NCI-H1105 treated with DMSO at 0.1 percent for 48 hours (cell line): ENCODE results near the gene CYFIP2.
"Not testable (repeated sequence)": the region's sequence is repeated elsewhere in the genome, so short reads cannot be mapped to it uniquely, and the experiment has no call there.

ENCODE experiments used
- DNase-seq: peaks from one replicate; lab custom pipeline; 2025; lab: John Stamatoyannopoulos, UW

The CYFIP2 gene

GRCh38 chr5:157265714-157266285 is at the start of gene CYFIP2:
Gene CYFIP2 (plus strand): TSS chr5:157266123. CDS start chr5:157285362, 19,239 bp downstream.
- peak; percentile 55 for DNase-seq

GRCh38 chr5:157216391-157217142 is 49.4 kb upstream of the CYFIP2 start:
- DNase-seq: no peak

GRCh38 chr5:157217289-157218024 is 48.5 kb upstream of the CYFIP2 start:
- no peak for DNase-seq

- DNase-seq: no peak
Observed at GRCh38 chr5:157219491-157220271, 46.2 kb upstream of the CYFIP2 start.

- DNase-seq: no peak
Observed at GRCh38 chr5:157221959-157222358, 44.0 kb upstream of the CYFIP2 start.

GRCh38 chr5:157222506-157223230 is 43.3 kb upstream of the CYFIP2 start:
- no peak for DNase-seq

- DNase-seq: no peak
Observed at GRCh38 chr5:157225469-157226422, 40.2 kb upstream of the CYFIP2 start.

GRCh38 chr5:157230610-157231009 is 35.3 kb upstream of the CYFIP2 start:
- no peak for DNase-seq

- no peak for DNase-seq
Observed at GRCh38 chr5:157232706-157233105, 33.2 kb upstream of the CYFIP2 start.

- DNase-seq: no peak
Observed at GRCh38 chr5:157233515-157233914, 32.4 kb upstream of the CYFIP2 start.

- DNase-seq: no peak
Observed at GRCh38 chr5:157236423-157236822, 29.5 kb upstream of the CYFIP2 start.

GRCh38 chr5:157241483-157241882 is 24.4 kb upstream of the CYFIP2 start:
- DNase-seq: no peak

- DNase-seq: not testable (repeated sequence)
Observed at GRCh38 chr5:157244704-157245103, 21.2 kb upstream of the CYFIP2 start.

GRCh38 chr5:157245476-157245875 is 20.4 kb upstream of the CYFIP2 start:
- no peak for DNase-seq

- no peak for DNase-seq
Observed at GRCh38 chr5:157245886-157246285, 20.0 kb upstream of the CYFIP2 start.

- DNase-seq: no peak
Observed at GRCh38 chr5:157247267-157247666, 18.7 kb upstream of the CYFIP2 start.

GRCh38 chr5:157248821-157249470 is 17.0 kb upstream of the CYFIP2 start:
- no peak for DNase-seq

- DNase-seq: no peak
Observed at GRCh38 chr5:157252711-157253465, 13.0 kb upstream of the CYFIP2 start.

GRCh38 chr5:157253547-157253946 is 12.4 kb upstream of the CYFIP2 start:
- DNase-seq: peak; percentile 12
